GM12878 (cell line): ENCODE results near the gene AGT. TPM values are rescaled to one million over a fixed set of nuclear protein-coding genes. Genes with fewer than 3 reads are reported as not detected.

Source experiments
- CEBPZ ChIP-seq: fragments of 150-350 bp; IDR thresholded peaks from 2 replicates; pipeline ENCODE4 v1.6.1; 2016; ENCODE audit warnings: low read depth, low read length
- E4F1 ChIP-seq: fragments of 450-650 bp; IDR thresholded peaks from 2 replicates; pipeline ENCODE4 v1.6.1; 2018; ENCODE audit warnings: borderline replicate concordance, mild to moderate bottlenecking; ENCODE audit not compliant: partially characterized antibody
- MTA2 ChIP-seq: fragments of 450-650 bp; IDR thresholded peaks from 2 replicates; pipeline ENCODE4 v1.6.1; 2016; ENCODE audit warnings: low read depth, mild to moderate bottlenecking, moderate library complexity
- NR2F1 ChIP-seq: fragments of 450-650 bp; conservative IDR thresholded peaks from 2 replicates; pipeline ENCODE4 v1.6.1; 2017; ENCODE audit warnings: mild to moderate bottlenecking
- PAX5 ChIP-seq: IDR thresholded peaks from 2 replicates; pipeline ENCODE4 v1.6.1; 2011; ENCODE audit warnings: low read depth, low read length, borderline replicate concordance
- RELB ChIP-seq: fragments of 450-650 bp; IDR thresholded peaks from 2 replicates; pipeline ENCODE4 v1.6.1; 2017; ENCODE audit warnings: low read depth, mild to moderate bottlenecking, moderate library complexity
- STAT1 ChIP-seq: fragments of 450-650 bp; conservative IDR thresholded peaks from 2 replicates; pipeline ENCODE4 v1.6.1; 2014; ENCODE audit warnings: antibody characterized with exemption, mild to moderate bottlenecking
- polyA plus RNA-seq, 11 experiments: library from polyadenylated mRNA; depleted of rRNA in 4 of 11; unstranded in 6 of 11; stranded (reverse) in 5 of 11; fragments of >200 nt; fragmentation: Nextera tagmentation in 4 of 11; fragmentation: Illumina TruSeq in 1 of 11; extraction: Ambion mirVana in 4 of 11; extraction: Trizol in 1 of 11; gene quantifications; 1 replicate in 1 of 11; 2 replicates in 10 of 11; pipeline versions ENCODE4 v1.2.1 to v1.2.3, GENCODE V29; 2011 to 2016; ENCODE audit warnings: inconsistent platforms in 2 of 11, missing spikeins in 2 of 11, low read depth in 1 of 11
- total RNA-seq, 4 experiments: library from RNA; depleted of rRNA in 3 of 4; stranded (reverse); fragments of >200 nt in 3 of 4; fragmentation: Illumina TruSeq in 1 of 4; extraction: Trizol in 1 of 4; gene quantifications; 2 replicates each; pipeline versions ENCODE4 v1.2.1 to v1.2.3, GENCODE V29; 2013 to 2021

The AGT gene
- total and polyA plus RNA-seq, 10 of the 15 experiments (the other 5 are each of a cell fraction or from before 2014, with no cell fraction given) = 0.69 TPM; not detected in 9

- no peak for TF ChIP-seq E4F1
- peak; percentile 61; the same call in 1 of the 2 replicates for TF ChIP-seq NR2F1
- 0 out of 2 replicates have a peak, but pooled peaks have one; percentile 37 for TF ChIP-seq MTA2
- no peak for TF ChIP-seq RELB
- no peak for TF ChIP-seq STAT1
- peak; percentile 71; the same call in 1 of the 2 replicates for TF ChIP-seq PAX5
- TF ChIP-seq CEBPZ = no peak
These were observed 35.2 kb upstream of the AGT start (continued) for GRCh38 chr1:230749150-230749549.
